Renal pelvis (tissue), 4 donors: ENCODE measurements around the gene KREMEN1. TPM values are rescaled to one million over a fixed set of nuclear protein-coding genes. Genes with fewer than 3 reads are reported as not detected.

ENCODE experiments used
- DNase-seq: peaks from one replicate; pipeline ENCODE4 v3.0.0-alpha.2; 2013
- polyA plus RNA-seq, 3 donors: library from polyadenylated mRNA; unstranded; fragments of 120-200 nt; gene quantifications; one replicate each; pipeline ENCODE4 v1.2.1, GENCODE V29; 2013; ENCODE audit not compliant: insufficient read length in 3 of 3

The KREMEN1 gene
- polyA plus RNA-seq, 3 donors = 21.5 to 24.9 (median 22.6) TPM

DNA sequence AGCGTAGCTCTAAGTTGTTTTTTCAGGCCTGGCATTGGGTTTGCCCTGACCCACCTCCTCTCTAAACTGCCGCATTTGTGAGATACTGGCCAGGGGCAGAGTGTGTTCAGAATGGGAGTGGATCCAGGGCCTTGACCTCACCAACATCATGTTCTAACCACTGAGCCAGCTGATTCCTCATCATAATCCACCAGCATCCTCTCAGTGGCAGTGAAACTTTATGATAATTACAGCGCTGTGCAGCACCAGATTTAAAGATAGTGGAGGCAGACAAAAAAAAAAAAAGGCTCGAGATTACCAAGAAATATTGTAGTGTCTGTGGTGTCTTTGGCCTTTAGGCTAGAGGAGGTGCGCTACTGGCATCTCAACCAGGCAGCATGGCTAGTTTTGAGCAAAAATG is 53.0 kb downstream of the KREMEN1 start:
- DNase-seq = no peak

DNA sequence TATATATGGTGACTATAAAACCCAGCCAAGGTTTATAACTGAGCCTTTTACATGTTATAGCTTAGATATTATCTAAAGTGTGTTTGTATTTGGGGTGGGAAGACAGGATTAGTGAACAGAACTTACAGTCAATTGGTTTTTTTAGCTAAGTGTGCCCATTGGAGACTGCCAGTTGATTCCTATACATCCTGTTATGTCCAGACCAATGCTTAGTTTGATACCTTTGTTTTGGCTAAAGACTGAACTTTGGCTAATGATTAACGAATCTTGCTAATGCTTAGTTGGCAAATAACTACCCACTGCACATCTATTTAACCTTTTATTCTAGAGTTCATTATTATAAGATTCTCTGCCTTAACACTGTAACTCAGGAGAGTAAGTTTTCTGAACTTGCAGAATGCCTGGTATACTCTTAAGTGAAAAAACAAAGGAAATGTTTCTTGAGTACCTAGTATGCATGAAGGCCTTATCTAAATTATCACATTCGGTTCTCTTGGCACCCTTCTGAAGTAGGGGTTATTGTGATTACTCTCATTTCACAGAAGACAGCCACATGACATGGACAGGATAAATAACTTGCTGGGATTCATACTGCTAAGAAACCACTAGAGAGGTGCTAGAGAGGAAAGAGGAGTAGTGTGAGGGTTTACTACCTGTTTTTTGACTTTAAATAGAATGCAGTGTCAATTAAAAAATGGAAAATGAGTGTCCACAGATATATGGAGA is 54.0 kb downstream of the KREMEN1 start:
- no peak for DNase-seq

DNA sequence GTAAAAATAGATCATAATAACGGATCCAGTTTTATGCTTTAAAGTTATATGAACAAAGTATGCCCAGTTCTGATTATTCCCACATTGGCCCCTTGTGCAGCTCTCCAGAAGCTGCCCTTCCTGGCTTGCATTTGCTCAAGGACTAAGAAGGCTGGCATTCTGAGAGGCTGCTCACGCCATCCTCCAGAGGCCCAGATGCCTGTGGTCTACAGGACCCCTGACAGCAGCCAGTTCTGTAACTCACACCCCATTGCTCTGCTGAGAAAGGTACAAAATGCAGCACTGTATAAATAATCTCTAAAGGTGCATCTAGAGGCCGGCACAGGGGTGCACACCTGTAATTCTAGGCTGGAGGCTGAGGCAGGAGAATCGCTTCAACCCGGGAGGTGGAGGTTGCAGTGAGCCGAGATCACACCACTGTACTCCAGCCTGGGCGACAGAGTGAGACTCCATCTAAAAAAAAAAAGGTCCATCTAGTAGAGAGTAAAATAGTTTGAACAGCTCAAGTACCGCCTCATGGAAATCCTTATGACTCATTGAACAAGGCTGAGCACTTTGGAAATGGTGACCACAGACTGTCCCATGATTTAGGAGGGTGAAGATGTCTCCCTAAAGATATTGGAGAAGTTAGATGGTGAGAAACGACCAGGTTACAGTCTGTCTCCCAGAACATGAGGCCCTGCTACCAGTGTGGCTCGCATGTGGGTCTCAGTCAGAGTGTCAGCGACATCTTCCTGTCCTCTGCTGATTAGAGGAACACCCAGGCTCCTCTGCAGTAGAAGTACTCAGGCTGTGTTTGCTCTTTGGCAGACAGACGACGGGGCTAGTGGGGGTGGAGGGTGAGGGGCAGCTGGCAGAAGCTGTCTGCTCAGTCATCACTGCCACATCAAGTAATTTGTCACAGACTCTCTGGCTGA is 56.3 kb downstream of the KREMEN1 start:
- no peak for DNase-seq

DNA sequence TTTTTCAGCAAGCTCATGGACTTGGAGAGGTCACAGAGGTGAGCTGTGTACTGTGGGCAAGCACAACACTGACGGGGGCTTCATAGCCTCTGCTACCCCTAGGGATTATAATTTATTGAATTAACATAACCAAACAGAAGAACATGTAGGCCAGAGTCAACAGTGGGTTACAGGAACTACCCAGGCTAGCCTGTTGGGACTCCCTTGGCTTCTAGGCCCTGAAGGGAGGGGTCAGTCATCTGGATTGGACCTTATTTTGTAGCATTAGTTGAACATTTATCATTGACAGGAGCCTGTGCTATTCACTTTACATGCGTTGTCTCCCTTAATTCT is 56.9 kb downstream of the KREMEN1 start:
- no peak for DNase-seq

DNA sequence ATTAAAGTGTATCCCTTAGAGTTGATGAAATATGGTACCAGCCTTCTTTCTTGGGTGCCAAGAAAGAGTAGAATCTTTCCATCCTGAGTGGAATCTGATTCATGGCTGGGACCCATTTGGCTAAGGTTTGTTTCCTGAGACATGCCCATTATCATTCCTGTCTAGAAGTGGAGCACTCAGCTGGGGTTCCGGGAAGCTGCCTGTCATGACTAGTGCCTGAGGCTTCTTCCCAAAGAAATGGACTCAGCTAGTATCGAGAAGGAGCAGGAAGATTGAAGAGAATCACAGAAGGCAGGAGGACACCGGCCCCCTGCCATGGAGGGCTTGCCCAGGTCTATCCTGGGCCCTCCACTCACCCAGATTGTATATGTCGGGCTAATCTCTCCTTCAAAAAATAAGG is 57.6 kb downstream of the KREMEN1 start:
- no peak for DNase-seq

DNA sequence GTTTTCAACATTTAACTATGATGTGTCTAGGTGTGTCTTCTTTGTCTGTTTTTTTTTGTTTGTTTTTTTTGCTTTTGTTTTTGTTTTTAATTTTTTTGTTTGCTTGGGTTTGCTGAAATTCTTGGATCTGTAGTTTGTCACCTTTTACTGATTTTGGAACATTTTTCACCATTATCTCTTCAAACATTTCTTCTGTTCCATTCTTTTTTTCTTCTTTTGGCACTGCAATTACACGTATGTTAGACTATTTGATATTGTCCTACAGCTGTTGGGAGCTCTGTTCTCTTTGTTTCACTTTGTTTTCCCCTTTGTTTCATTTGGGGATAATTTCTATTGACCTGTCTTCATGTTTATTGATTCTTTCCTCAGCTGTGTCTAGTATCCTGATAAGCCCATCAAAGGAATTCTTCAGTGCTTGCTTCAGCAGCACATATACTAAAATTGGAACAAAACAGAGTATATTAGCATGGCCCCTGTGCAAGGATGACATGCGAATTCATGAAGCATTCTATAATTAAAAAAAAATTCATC is 60.8 kb downstream of the KREMEN1 start:
- no peak for DNase-seq

DNA sequence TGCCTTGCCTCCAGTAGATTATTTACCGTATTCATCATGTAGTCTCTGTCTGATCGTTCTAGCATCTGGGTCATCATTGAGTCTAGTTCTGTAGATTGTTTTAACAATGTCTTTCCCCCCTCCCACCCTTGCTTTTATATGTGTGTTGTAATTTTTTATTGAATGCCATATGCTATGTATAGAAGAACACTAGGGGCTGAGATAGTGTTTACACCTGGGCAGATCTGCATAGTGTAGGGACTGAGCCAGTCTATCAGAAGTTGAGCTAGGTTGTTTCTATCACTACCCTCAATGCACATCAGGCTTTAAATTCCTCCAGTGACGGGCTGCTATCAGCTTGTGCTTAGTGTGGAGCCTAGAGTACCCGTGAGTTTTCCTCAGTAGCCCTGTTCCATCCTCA is 61.6 kb downstream of the KREMEN1 start:
- no peak for DNase-seq

DNA sequence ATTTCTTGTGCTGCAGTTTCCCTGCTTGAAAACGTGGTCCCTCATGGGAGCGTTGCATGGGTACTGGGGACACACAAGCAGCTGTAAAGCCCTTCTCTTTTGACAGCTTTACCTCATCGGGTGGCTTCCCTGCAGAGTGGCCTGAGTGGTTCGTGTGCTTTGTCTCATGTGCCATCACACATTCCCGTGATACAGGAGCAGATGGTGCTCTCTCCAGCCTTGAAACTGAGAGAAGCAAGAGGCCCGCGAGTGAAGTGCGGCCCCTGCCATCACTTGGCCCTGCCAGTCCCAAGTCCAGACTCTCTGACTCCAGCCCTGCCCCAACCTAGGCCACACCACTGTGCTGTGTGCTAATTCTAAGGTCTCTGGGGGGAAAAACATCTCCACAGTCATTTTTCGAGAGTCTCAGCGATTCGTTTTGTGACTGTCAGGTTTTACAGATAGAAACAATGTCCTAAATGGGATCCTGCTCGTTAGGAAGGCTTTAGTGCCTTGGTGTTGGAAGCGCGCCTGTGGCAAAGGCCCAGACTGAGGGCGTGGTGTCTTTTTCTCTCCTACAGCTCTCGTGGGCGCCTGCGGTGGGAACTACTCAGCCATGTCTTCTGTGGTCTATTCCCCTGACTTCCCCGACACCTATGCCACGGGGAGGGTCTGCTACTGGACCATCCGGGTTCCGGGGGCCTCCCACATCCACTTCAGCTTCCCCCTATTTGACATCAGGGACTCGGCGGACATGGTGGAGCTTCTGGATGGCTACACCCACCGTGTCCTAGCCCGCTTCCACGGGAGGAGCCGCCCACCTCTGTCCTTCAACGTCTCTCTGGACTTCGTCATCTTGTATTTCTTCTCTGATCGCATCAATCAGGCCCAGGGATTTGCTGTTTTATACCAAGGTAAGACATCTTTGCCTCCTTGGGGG is 64.2 kb downstream of the KREMEN1 start:
- no peak for DNase-seq

DNA sequence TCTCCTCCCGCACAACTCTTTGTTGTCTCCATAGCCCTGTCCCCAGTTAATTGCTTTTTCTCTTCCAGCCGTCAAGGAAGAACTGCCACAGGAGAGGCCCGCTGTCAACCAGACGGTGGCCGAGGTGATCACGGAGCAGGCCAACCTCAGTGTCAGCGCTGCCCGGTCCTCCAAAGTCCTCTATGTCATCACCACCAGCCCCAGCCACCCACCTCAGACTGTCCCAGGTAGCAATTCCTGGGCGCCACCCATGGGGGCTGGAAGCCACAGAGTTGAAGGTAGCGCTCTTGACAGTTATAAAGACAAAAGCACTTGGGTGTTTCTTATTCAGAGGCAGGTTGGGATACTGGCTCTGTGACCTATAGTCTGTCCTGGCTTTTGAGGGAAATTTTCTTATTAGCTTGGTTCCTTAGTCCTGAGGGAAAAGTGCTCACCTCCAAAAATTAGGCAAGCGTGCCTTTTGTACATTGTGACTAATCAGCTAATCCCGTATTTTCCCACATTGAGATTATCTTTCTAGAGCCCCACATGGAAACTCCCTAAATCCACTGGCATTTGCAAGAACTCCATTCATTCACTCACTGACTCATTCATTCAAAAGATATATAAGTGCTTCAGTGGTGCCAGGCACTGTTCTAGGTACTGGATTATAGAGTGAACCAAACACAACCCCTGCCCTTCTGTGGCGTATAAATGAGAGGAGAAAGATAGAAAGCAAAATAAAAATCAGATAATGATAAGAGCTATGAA is 65.9 kb downstream of the KREMEN1 start:
- no peak for DNase-seq

DNA sequence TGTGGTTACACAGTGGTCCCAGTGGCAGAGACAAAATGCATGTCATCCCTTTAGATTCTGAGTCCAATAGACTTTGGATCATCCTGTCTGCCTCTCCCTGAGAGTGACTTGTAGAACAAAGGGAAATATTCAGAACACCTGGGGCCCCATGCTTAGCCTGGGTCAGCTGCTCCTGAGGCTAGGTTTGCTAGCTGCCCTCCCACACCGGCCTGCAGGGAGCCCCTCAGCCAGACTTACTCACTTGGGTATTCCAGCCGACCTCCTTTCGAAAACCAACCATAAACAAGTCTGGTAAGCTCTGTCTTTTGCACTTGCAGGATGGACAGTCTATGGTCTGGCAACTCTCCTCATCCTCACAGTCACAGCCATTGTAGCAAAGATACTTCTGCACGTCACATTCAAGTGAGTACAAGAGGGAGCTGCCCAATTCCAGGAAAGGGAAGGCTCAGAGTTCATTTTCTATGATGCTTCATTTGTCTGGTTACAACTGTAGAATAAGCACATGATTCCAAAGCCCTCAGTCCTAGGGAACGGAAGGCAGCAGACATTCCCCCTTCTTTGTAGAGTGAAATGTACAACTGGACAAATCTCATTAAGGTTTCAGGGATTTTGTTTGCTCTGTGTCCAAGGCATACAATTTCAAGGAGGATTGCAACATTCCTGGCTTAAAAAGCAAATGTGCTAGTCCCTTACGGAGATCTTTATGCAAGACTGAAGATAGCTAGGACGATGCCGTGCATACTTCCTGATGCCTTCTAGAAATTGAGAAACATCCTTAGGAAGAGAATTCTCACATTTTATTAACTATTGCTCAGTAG is 67.3 kb downstream of the KREMEN1 start:
- no peak for DNase-seq

DNA sequence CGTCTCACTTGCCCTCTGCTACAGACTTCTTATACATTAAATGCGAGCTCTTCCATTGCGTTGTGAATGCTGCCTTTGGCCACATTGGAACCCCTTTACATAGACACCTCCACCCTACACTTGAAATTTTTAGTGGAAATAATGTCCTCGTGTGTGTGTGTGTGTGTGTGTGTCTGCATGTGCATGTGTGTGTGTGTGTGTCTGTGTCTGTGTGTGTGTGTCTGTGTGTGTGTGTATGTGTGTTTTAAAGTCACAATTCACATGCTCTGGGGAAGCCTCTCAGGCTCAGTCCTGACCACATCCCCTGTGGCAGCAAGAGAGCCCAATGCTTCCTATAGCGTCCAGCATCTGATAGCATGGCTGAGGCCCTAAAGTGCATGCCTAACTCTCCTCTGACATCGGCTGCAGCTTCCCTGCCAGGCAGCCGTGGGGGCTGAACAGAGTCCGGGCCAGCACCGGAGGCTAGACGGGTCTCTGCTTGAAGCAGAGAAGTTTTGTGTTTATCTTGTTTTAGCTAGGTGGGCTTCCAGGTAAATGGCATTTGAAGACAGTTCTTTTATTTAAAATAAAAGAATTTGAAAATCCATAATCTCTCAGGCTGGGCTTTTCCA is 68.3 kb downstream of the KREMEN1 start:
- no peak for DNase-seq

DNA sequence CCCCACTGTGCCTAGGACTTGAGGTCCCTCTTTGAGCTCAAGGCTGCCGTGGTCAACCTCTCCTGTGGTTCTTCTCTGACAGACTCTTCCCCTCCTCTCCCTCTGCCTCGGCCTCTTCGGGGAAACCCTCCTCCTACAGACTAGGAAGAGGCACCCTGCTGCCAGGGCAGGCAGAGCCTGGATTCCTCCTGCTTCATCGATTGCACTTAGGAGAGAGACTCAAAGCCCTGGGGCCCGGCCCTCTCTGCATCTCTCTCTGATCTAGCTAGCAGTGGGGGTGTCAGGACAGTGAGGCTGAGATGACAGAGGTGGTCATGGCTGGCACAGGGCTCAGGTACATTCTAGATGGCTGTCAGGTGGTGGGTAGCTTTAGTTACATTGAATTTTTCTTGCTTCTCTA is 69.3 kb downstream of the KREMEN1 start:
- DNase-seq = no peak

DNA sequence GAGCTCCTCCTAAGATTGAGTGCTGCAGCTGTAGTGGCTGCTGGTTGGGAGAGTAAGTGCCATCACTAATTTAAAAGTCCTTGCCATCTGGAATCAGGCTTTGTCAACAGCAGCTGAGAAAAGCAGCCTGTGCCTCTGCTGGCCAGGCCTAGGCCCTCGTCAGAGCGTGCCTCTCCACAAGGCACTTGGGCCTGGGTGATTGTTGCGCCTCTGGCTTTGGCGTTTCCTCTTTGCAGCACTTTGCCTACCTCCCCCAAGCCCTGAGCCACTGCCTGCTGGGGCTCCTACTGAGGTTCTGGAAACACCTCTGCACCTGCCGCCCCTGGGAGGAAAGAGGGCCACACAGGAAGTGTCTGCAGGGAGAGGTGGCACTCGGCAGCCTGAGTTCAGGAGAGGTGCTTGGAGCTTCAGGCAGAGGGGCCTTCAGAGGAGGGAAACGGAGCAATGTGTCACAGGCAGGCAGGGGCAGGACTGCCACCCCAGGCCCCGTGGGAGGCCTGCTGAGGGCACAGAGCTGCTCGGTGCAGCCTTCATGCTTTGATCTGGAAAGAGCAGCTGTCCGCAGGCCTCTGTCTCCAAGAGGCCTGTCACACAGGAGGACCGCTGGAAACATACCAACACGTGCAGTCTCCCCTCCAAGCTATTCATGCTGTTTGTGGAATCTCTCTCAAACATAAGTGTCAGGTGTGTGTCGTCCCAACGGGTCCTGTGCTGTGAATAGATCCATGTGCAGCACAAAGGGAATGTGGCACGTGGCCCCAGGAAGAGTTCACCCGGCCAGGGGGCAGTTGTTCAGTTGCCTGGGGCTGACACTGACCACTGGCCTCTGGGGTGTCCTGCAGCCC is 71.3 kb downstream of the KREMEN1 start:
- no peak for DNase-seq

DNA sequence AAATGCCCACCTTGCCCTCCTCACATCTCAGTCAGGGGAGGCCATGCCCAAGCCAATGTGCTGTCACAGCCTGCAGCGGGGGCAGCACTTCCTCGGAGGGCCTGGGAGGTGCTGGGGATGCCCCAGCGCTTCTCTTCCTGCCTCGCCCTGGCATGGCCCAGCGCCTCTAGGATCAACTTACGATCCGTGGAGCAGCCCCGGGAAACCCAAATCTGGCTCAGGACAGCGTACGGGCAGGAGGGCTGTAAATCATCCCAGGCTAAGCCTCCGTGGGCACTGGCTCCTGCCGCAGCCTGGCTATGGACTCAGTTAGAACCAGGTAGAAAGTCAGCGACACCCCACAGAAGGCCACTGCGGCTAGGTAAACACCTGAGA is 71.9 kb downstream of the KREMEN1 start:
- DNase-seq = peak; percentile 85

DNA sequence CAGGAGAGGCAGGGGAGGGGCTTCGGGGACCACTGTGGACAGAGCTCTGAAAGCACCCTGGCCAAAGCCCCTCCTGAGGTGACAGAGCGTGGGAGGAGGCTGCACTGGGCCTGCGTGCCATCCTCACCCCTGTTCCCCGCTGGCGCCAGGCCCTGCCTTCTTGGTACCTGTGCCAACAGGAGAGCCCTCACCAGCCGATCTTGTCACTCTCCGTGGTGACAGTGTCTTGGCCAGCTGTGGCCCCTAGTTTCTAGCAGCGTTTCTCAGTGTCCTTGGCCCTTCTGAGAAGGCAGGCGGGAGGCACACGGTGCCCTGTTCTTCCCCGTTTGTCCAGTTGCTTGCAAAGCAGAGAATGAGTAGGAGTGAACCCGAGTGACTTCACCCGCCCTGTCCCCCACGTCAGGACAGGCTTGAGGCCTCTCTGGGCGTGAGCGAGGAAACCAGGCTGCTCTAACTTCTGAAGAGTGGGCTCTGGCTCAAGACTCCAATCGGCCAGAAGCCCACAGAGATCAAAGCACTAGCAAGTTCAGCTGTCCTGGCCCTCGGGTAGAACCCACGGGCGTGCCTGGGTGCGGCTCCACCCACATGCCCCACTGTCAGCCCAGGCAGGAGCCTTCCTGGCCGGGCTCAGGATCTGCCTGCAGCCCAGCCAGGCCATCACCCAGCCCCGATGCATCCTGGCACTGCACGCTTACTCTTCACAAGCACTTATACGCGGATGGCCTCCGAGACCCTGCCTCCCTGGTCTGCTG is 72.7 kb downstream of the KREMEN1 start:
- no peak for DNase-seq

DNA sequence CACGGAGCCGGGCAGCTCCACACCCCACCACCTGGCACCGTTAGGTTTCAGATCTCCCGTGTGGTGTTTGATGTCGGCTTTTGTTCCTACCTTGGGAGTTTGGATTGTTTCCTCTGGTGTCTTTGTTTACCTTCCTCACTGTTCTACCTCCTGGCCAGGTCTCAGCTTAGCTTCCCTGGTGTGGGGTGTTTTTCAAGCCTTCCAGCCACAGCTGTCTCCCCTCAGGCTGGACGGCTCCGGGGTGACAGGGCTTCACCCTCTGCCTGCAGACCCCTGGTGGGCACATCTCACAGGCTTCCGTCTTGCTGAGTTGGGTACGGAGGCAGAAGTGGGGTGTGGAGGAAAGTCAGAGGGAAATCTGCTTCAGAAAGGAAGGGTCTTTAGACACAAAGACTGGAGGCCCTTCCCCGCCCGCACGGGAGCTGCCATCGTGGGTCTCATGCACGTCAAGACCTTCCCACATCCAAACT is 73.3 kb downstream of the KREMEN1 start:
- no peak for DNase-seq

DNA sequence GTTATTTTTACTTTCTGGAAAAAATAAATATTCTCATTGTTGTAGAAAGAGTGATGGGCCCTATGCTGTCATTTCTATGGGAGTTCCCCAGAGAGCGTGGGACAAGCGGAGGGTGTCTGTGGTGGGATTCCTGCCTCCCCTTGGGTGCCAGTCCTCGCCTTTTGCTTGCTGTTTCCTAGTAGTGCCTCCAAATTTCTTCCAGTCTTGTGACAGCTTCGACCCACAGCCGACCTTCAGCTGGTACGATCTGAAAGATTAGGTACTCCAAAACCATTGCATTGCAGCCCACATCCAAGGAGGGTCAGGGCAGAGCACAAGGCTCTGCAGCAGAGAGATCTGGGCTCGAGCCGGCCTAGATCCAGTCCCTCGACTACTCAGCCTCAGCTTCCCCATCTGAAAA is 73.9 kb downstream of the KREMEN1 start:
- DNase-seq = no peak

DNA sequence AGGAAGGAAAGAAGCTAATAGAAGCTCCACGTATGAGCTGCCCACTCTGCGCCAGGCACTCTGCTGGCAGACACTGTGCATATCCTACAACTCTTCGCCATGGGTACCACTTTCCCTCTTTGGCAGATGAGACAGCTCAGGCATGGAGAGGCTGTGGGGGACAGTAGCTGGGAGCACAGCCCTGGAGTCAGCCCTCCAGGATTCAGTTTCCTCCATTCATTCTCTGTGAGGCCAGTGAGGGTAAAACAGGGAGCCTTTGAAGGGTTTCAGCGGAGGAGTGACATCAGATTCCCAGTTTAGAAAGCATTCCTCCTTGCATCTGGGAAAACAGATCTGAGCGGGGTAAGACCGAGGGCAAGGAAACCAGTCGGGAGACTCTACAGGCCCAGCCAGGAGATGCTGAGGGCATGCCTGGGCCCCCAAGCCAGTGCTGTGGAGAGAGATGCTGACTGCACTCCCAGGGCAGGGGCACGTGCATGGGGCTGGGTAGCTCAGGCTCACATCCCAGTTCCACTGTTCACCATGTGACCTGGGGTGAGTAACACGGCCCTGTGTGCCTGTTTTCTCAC is 74.6 kb downstream of the KREMEN1 start:
- DNase-seq = peak; percentile 61
